Mononuclear cell (primary cell): ENCODE measurements around the gene EPX. TPM values are rescaled to one million over a fixed set of nuclear protein-coding genes. Genes with fewer than 3 reads are reported as not detected.

ENCODE experiments used
- H3K27me3 ChIP-seq: 2 replicates; pipeline ENCODE4 v1.6.0; 2011; ENCODE audit warnings: low read length, control low read depth; ENCODE audit not compliant: insufficient read depth
- H3K4me1 ChIP-seq: 2 replicates; pipeline ENCODE4 v1.5.1; 2011; ENCODE audit warnings: mild to moderate bottlenecking, low read length, control low read depth; ENCODE audit not compliant: insufficient read depth
- H3K4me3 ChIP-seq: 2 replicates; pipeline ENCODE4 v1.5.1; 2011; ENCODE audit warnings: mild to moderate bottlenecking, low read length, moderate library complexity
- H3K9me3 ChIP-seq: 2 replicates; pipeline ENCODE4 v1.5.1; 2011; ENCODE audit warnings: low read depth, mild to moderate bottlenecking, control low read depth, low read length
- total RNA-seq: library from RNA; depleted of rRNA; stranded (reverse); fragments of >200 nt; gene quantifications from one replicate; pipeline ENCODE4 v1.2.3, GENCODE V29; 2012

The EPX gene
- total RNA-seq, 1 donor, result under 0.01 TPM

- Histone ChIP-seq H3K4me1 (no peaks in the 10 kb centered on the region), H3K9me3 (no peaks in the 10 kb centered on the region), H3K4me3 (no peak overlapping the region), H3K27me3 (no peaks in the 10 kb centered on the region)
Measured at GRCh38 chr17:58200024-58200633, 7.6 kb downstream of the EPX start.

GRCh38 chr17:58202859-58203258 lies 10.3 kb downstream of the EPX start:
- no peaks in the 10 kb centered on the region for H3K9me3 ChIP-seq
- H3K27me3 ChIP-seq, result no peaks in the 10 kb centered on the region
- no peaks in the 10 kb centered on the region for H3K4me1 ChIP-seq
- H3K4me3 ChIP-seq, result no peak overlapping the region

- no peaks in the 10 kb centered on the region for H3K4me1 ChIP-seq
- no peaks in the 10 kb centered on the region for H3K9me3 ChIP-seq
- H3K4me3 ChIP-seq, result no peak overlapping the region
- no peaks in the 10 kb centered on the region for H3K27me3 ChIP-seq
Measured at GRCh38 chr17:58204796-58205195, 12.3 kb downstream of the EPX start.

- H3K9me3 ChIP-seq, result no peaks in the 10 kb centered on the region
- H3K27me3 ChIP-seq, result no peaks in the 10 kb centered on the region
- H3K4me3 ChIP-seq, result no peak overlapping the region
- no peaks in the 10 kb centered on the region for H3K4me1 ChIP-seq
Measured at GRCh38 chr17:58205936-58206335, 13.4 kb downstream of the EPX start.

- no peak overlapping the region for H3K4me3 ChIP-seq
- H3K27me3 ChIP-seq, result no peaks in the 10 kb centered on the region
- no peaks in the 10 kb centered on the region for H3K9me3 ChIP-seq
- no peaks in the 10 kb centered on the region for H3K4me1 ChIP-seq
Measured at GRCh38 chr17:58207451-58207850, 14.9 kb downstream of the EPX start.

GRCh38 chr17:58208344-58208743 lies 15.8 kb downstream of the EPX start:
- no peaks in the 10 kb centered on the region for H3K27me3 ChIP-seq
- no peak overlapping the region for H3K4me3 ChIP-seq
- no peaks in the 10 kb centered on the region for H3K4me1 ChIP-seq
- no peaks in the 10 kb centered on the region for H3K9me3 ChIP-seq

GRCh38 chr17:58210922-58211321 lies 18.4 kb downstream of the EPX start:
- Histone ChIP-seq H3K27me3 (no peaks in the 10 kb centered on the region), H3K4me1 (no peaks in the 10 kb centered on the region), H3K4me3 (no peak overlapping the region), H3K9me3 (no peaks in the 10 kb centered on the region)

GRCh38 chr17:58215685-58216084 lies 23.2 kb downstream of the EPX start:
- no peaks in the 10 kb centered on the region for H3K9me3 ChIP-seq
- H3K4me3 ChIP-seq, result no peak overlapping the region
- H3K27me3 ChIP-seq, result no peaks in the 10 kb centered on the region
- H3K4me1 ChIP-seq, result peaks cover 17% of the 10 kb centered on the region

GRCh38 chr17:58217766-58218165 lies 25.2 kb downstream of the EPX start:
- Histone ChIP-seq H3K9me3 (no peaks in the 10 kb centered on the region), H3K27me3 (no peaks in the 10 kb centered on the region), H3K4me3 (no peak overlapping the region), H3K4me1 (peaks cover 17% of the 10 kb centered on the region)

- H3K4me3 ChIP-seq, result peak within 1 kb of the TSS; percentile 75
- peaks cover 17% of the 10 kb centered on the region for H3K4me1 ChIP-seq
- no peaks in the 10 kb centered on the region for H3K9me3 ChIP-seq
- no peaks in the 10 kb centered on the region for H3K27me3 ChIP-seq
Measured at GRCh38 chr17:58219007-58219788, 26.7 kb downstream of the EPX start, which contains the start of gene MKS1. MKS1 (minus strand) TSS chr17:58219255; CDS start chr17:58219230, 25 bp downstream.

GRCh38 chr17:58219789-58220183 lies 27.3 kb downstream of the EPX start:
- H3K4me3 ChIP-seq, result peak overlapping the region; percentile 75
- no peaks in the 10 kb centered on the region for H3K9me3 ChIP-seq
- H3K27me3 ChIP-seq, result no peaks in the 10 kb centered on the region
- peaks cover 17% of the 10 kb centered on the region for H3K4me1 ChIP-seq

- H3K4me1 ChIP-seq, result peaks cover 10% of the 10 kb centered on the region
- no peak overlapping the region for H3K4me3 ChIP-seq
- H3K9me3 ChIP-seq, result no peaks in the 10 kb centered on the region
- H3K27me3 ChIP-seq, result peaks cover 2% of the 10 kb centered on the region
Measured at GRCh38 chr17:58224315-58224714, 31.8 kb downstream of the EPX start.

GRCh38 chr17:58227733-58228132 lies 35.2 kb downstream of the EPX start:
- no peak overlapping the region for H3K4me3 ChIP-seq
- peaks cover 4% of the 10 kb centered on the region for H3K27me3 ChIP-seq
- no peaks in the 10 kb centered on the region for H3K9me3 ChIP-seq
- peaks cover 12% of the 10 kb centered on the region for H3K4me1 ChIP-seq

- no peaks in the 10 kb centered on the region for H3K9me3 ChIP-seq
- H3K4me3 ChIP-seq, result no peak overlapping the region
- peaks cover 4% of the 10 kb centered on the region for H3K27me3 ChIP-seq
- H3K4me1 ChIP-seq, result peaks cover 19% of the 10 kb centered on the region
Measured at GRCh38 chr17:58228679-58229078, 36.2 kb downstream of the EPX start.

- H3K27me3 ChIP-seq, result peaks cover 6% of the 10 kb centered on the region
- no peaks in the 10 kb centered on the region for H3K9me3 ChIP-seq
- H3K4me1 ChIP-seq, result peaks cover 21% of the 10 kb centered on the region
- no peak overlapping the region for H3K4me3 ChIP-seq
Measured at GRCh38 chr17:58229384-58229783, 36.9 kb downstream of the EPX start.

- no peaks in the 10 kb centered on the region for H3K9me3 ChIP-seq
- H3K27me3 ChIP-seq, result peaks cover 10% of the 10 kb centered on the region
- H3K4me1 ChIP-seq, result peaks cover 21% of the 10 kb centered on the region
- H3K4me3 ChIP-seq, result no peak overlapping the region
Measured at GRCh38 chr17:58229881-58230280, 37.4 kb downstream of the EPX start.
